Stimulated activated CD8-positive, alpha-beta memory T cell treated with anti-CD3 and anti-CD28 coated beads, Interleukin-12 subunit alpha, Interleukin-12 subunit beta, amount 100 ng/mL, for 1 hour (primary cell): Measurements from ENCODE around the gene LYZL6.
"Not testable (repeated sequence)": the region's sequence is repeated elsewhere in the genome, so short reads cannot be mapped to it uniquely, and the experiment has no call there.

Experiments used
- DNase-seq: peaks from one replicate; pipeline ENCODE4 v3.0.0-alpha.2; 2020; ENCODE audit warnings: low read depth

The LYZL6 gene

DNA sequence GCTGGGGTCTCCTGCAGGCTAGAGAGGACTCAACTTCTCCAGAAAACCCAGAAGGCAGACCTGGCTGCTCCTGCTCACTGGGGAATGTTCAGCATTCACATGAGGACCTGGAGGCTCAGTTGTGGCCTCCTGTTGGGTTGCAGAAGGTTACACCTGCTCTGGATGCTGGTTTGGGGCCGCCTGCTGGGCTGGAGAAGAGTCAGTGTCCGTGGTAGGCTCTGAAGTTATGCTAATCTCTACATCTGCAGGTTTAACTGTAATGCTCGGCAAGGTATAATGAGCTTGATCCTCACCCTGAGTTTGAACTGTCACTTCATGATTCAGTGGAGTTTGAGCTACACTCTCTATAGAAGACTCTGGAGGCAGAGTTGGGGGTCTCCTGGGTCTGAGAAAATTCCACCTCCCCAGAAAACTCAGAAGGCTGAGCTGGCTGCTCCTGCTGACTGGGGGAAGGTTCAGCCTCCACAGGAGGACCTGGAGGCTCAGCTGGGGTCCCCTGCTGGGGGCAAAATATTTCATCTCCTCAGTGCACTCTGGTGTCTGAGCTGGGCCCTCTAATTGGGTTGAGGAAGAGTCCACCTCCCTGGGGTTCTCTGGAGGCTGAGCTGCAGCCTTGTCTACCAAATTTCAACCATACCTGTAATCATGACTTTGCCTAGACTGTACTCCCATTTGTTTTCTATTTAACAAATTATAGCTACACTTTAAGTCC, 36.4 kb downstream of the LYZL6 start:
- no peak for DNase-seq

- no peak for DNase-seq
Observed at GRCh38 chr17:35906191-35906925, 37.2 kb downstream of the LYZL6 start.

GRCh38 chr17:35903451-35903850, 40.1 kb downstream of the LYZL6 start:
- DNase-seq, result no peak

- no peak for DNase-seq
Observed at GRCh38 chr17:35901631-35902175, 41.8 kb downstream of the LYZL6 start.

- no peak for DNase-seq
Observed at GRCh38 chr17:35900708-35901480, 42.6 kb downstream of the LYZL6 start.

DNA sequence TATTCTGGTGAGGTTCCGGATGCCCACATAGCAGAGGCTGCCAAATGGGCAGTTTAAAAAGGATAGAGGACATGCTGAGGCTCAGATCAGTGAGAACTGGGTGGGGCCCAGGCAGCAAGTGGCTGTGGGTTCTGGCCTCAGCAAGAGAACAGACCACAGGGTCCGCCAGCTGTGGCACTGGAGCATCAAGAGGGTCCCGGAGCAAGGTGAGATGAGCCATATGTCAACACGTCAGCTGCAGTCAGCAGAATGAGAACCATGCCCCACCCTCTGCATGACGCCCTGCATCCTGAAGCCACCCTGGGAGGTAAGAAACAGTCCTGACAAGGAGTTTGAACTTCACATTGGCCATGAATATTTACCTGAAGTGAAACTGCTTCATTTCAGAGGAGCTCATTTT, 43.2 kb downstream of the LYZL6 start:
- DNase-seq, result no peak

GRCh38 chr17:35898283-35899070, 45.0 kb downstream of the LYZL6 start:
- no peak for DNase-seq

DNA sequence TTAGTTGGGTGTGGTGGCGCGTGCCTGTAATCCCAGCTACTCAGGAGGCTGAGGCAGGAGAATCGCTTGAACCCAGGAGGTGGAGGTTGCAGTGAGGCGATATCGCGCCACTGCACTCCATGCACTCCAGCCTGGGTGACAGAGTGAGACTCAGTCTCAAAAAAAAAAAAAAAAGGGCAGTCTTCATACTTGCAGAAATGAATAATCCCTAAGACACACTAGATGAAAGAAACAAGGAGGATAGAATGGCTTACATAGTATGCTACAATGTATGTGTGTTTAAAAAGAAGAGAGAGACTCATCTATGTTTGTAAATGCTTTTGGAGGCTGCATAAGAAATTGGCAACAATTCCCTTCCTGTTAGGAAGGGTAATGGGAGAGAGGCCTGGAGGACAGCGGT, 45.7 kb downstream of the LYZL6 start:
- not testable (repeated sequence) for DNase-seq

DNA sequence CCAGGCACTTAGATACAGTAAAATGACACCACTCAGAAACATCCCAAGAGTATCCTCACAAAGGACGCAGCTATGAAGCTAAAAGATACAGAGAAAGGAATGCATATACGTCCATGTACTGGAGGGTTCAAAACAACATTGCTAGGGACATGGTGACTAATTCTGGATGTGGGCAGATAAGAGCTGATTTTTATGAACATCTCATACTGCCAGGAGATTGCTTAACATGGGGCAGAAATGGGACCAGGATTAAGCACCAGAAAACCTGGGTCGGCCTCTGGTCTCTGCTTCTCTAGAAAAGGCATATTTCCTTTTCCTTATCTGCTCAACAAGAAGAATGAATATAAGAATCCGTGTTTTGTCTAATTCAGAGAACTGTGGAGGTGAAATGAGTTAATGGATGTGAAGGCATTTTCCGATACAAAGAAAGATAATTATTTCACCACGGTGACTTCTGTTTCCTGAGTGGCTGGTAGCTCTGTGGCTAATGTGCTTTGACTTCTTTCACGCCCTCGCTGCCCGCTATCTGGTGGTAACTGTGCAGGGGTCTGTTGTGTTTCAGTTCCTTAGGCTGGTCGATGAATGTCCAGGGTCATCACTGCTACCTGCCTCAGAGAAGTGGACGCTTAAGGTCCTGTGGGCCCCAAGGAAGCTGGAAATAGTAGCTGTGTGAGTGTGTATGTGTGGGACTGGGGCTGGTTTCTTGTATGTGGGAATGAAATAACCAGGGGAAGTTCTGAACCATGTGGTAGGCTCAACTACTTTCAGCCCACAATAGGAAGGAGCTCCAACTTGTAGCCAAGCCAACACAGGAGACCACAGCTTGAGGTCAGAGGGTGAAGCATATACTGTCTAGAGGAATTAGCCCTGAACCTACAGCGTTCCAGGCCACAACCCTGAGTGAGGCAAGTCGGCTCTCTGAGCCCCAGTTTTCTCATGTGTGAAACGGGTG, 47.6 kb downstream of the LYZL6 start:
- no peak for DNase-seq

GRCh38 chr17:35894206-35894605, 49.3 kb downstream of the LYZL6 start:
- DNase-seq, result no peak

DNA sequence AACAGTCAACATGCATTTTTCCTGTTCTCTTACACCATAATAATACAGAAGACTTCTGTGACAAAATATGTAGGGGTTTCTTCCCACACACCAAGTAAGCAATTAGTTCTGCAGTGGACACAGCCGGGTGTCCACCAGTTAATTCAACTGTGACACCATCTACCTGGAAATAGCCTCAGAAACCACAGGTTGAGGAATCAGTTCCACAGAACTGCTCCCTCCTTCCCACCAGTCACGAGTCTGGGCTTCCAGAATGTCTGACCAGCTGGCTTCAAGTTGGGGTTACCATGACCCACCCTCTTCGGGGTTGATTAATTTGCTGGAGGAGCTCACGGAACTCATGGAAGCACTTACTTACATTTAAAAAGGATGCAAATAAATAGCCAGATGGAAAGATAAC, 49.8 kb downstream of the LYZL6 start:
- no peak for DNase-seq

DNA sequence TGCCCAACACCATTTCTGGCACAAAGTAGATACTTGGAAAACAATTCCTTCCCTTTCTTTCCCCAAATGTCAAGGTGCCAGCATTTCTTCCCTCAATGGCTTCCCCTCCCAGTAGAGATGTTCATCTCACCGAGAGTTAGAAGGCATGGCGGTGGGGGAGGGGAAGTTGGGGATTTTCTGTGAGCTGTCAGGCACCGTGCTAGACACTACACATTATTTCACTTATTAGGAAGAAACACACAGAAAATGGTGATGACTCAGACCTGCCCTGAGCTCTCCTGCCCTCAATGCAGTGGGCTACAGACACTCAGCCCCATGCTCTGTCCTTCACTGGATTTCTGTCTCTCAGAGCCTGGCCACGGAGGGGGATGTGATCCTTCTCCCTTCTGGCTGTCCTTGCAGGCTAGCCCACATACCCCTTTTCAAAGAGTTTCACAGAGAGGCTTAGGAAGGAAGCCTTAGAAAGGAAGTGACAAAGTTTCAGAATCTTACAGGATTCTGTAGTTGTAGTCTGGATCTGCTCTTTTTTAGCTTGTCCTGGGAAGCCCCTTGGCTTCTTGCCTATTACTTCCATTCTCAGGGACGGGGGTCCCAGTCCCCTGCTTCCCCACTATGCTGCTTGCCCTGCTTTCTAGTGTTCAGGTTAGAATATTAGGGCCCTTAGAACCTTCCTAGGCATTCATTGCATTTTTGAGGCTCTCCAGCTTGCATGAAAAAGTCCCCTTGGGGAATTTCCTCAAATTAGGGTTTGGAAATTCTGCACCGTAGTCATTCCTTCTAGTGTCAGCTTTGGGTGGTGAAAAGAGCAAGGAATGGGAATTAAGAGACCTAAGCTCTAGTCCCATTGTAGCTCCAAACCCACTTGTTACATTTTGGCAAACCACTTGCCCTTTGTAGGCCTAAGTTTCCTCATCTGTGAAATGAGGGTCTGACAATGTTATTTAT, 51.1 kb downstream of the LYZL6 start:
- no peak for DNase-seq

- DNase-seq, result no peak
Observed at GRCh38 chr17:35891269-35891668, 52.2 kb downstream of the LYZL6 start.

DNA sequence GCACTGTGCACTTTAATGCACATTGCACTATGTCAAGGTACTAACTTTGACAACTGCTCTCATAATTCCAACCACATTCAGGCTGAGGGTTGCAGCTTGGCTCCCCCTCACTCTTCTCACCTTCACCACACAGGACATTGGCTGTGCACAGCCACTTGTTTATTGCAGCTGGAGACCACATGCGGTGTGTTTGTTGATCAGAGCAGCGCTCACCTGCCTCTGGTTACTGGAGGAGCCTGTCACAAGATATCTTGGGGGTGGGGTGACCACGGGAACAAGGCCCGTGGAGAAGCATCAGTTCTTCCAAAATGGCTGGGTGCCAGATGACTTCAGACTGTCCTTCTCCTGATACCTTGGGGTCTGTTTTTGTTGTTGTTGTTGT, 52.7 kb downstream of the LYZL6 start:
- no peak for DNase-seq

DNA sequence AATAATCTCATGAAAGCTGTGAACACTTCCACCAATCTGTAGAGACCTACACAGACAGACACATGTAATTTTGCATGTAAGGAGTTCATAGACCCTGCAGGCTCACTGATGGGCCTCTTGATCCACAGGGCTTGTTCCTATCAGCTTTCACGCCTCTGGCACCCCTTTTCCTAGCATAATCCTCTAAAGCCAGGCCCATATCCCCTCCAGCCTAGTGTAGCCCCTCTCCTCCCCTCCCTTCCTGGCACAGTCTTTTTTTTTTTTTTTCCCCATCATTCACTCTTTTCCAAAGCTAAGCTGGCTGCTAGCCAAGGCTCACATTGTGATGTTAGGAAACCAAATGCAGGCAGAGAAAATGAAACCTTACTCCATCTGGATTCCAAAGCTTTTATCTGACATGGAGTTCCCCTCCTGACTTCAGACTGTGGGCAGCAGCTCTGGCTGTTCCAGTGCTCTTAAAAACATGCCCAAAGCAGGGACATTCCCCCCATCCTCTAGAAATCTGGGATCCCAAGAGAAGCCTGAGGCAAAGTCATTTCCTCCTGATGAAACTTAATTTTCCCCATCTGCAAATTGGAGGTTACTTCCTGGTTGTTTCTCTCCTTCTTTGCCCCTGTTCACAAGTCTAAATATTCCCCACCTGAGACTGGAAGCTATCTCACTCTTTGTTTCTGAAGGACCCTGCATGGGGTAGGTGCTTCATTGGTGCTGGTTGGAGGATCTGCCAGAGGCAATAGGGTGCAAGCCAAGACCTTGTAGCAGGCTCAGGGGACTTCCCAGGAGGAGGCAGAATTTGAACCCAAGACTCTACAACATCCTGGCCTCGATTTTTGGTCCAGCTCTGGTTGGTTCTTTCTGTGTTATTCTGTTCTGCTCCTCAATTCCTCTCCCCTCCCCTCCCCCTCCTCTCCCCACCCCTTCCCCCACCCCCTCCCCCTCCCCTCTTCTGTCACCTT, 53.4 kb downstream of the LYZL6 start:
- DNase-seq, result no peak

DNA sequence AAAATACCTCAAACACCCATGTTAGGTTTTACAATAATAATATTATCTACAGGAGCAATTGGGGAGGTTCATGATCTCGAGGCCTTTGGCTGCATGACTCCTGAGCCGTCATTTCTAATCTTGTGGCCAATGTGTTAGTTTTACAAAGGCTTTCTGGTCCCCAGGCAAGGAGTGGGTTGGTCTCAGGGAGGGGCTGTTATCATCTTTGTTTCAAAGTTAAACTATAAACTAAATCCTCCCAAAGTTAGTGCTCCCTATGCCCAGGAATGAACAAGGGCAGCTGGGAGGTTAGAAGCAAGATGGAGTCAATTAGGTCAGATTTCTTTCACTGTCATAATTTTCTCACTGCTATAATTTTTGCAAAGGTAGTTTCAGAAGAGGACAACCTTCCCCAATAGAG, 54.3 kb downstream of the LYZL6 start:
- no peak for DNase-seq
